Type B pancreatic cell (in vitro differentiated cells): Measurements from ENCODE around the gene EIPR1. TPM values are rescaled to one million over a fixed set of nuclear protein-coding genes. Genes with fewer than 3 reads are reported as not detected.

Experiments
- DNase-seq: peaks from one replicate; pipeline ENCODE4 v3.0.0; 2021; ENCODE audit warnings: mixed read lengths; ENCODE audit not compliant: unreplicated experiment; ENCODE audit errors: extremely low spot score
- H3K27ac Mint-ChIP-seq: 2 replicates; pipeline ENCODE4 v1.8.0; 2021; ENCODE audit warnings: mild to moderate bottlenecking, mixed read lengths
- H3K27me3 Mint-ChIP-seq: 2 replicates; pipeline ENCODE4 v1.8.0; 2021; ENCODE audit warnings: mixed read lengths
- H3K36me3 Mint-ChIP-seq: 2 replicates; pipeline ENCODE4 v1.8.0; 2021; ENCODE audit warnings: mixed read lengths
- H3K4me1 Mint-ChIP-seq: one replicate; pipeline ENCODE4 v1.8.0; 2021; ENCODE audit warnings: mixed read lengths; ENCODE audit not compliant: unreplicated experiment
- H3K4me3 Mint-ChIP-seq: 2 replicates; pipeline ENCODE4 v1.8.0; 2021; ENCODE audit warnings: mild to moderate bottlenecking, mixed read lengths
- H3K9me3 Mint-ChIP-seq: 2 replicates; pipeline ENCODE4 v1.8.0; 2021; ENCODE audit warnings: mixed read lengths
- total RNA-seq: library from RNA; stranded (reverse); gene quantifications from 2 replicates; pipeline ENCODE4 v1.2.1, GENCODE V29; 2021; ENCODE audit warnings: low replicate concordance
- TF ChIP-seq, protein P1 (sequence below): fragments of 200-600 bp; sonication (generic); conservative IDR thresholded peaks from 2 replicates; pipeline ENCODE4 v1.5.0; 2021; ENCODE audit warnings: antibody characterized with exemption, mild to moderate bottlenecking

The EIPR1 gene
- total RNA-seq, 1 donor from 2014 or later, result 24.9 TPM

DNA sequence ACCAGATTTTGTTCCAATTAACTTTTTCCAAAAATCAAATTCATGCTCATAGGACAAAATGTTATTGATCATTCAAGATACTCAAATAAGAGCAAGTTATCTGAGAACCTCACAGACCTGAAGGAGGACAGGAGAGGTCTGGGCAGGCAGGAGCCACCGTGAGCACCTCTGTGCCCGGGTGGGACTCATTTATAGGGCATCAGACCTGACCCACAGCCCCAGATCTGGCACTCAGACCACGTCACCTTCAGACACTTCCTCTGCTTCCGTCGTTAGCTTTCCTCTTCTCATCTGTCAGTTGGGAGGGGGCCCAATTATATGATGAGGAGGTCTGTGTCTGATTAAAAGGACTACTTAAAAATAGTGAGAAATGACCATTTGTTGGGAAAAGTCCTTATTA lies 169.4 kb downstream of the EIPR1 start:
- DNase-seq, result no peak
- Mint-ChIP-seq H3K9me3 (no peaks in the 10 kb centered on the region), H3K27ac (no peak overlapping the region)

DNA sequence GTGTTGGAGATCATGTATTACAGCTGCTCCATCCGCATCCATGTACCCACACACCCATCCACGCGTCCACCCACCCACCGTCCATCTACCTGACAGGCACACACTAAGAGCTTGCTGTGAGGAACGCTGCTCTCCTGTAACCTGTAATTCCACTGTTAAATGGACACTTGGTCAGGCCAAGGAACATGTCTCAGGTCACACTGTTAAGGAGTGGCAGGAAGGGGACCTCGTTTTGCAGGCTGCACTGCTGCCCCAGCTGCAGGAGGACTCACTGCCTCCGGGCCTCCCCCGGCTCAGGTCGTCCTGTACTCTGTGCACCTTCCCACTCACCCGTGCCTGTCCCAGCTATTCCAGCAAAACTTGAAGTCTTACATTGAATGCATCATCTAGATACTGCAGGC lies 170.5 kb downstream of the EIPR1 start:
- Mint-ChIP-seq H3K27me3 (no peaks in the 10 kb centered on the region), H3K4me3 (no peak overlapping the region), H3K27ac (no peak overlapping the region), H3K9me3 (no peaks in the 10 kb centered on the region), H3K4me1 (peaks cover 9% of the 10 kb centered on the region), H3K36me3 (peaks cover 13% of the 10 kb centered on the region)
- TF ChIP-seq, protein P1, sequence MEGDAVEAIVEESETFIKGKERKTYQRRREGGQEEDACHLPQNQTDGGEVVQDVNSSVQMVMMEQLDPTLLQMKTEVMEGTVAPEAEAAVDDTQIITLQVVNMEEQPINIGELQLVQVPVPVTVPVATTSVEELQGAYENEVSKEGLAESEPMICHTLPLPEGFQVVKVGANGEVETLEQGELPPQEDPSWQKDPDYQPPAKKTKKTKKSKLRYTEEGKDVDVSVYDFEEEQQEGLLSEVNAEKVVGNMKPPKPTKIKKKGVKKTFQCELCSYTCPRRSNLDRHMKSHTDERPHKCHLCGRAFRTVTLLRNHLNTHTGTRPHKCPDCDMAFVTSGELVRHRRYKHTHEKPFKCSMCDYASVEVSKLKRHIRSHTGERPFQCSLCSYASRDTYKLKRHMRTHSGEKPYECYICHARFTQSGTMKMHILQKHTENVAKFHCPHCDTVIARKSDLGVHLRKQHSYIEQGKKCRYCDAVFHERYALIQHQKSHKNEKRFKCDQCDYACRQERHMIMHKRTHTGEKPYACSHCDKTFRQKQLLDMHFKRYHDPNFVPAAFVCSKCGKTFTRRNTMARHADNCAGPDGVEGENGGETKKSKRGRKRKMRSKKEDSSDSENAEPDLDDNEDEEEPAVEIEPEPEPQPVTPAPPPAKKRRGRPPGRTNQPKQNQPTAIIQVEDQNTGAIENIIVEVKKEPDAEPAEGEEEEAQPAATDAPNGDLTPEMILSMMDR, result no peak
- DNase-seq, result no peak

More for the DNA sequence above, 169.4 kb downstream of the EIPR1 start:
- Mint-ChIP-seq H3K27me3 (no peaks in the 10 kb centered on the region), H3K36me3 (peaks cover 13% of the 10 kb centered on the region), H3K4me3 (no peak overlapping the region), H3K4me1 (peaks cover 7% of the 10 kb centered on the region)
- TF ChIP-seq, protein P1, result no peak

DNA sequence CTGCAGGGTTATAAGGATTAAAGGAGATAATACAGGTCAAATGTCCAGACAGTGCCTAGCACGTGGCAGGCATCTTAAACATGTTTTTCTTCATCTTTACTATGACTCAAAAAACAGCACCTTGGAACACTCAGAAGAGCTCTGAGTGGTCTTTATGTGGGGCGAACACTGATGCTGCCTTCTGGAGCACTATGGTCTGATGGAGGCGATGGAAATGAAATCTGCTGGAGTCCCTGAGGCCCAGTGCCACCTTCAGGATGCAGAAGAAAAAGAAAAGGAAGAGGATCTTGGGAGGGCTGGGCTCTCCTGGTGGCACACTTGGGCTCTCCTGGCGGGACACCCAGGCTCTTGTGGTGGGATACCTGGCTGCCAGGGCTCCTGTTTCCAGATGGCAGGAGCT lies 171.8 kb downstream of the EIPR1 start:
- Mint-ChIP-seq H3K4me3 (no peak overlapping the region), H3K27ac (no peak overlapping the region), H3K4me1 (peaks cover 13% of the 10 kb centered on the region), H3K36me3 (peaks cover 4% of the 10 kb centered on the region), H3K9me3 (no peaks in the 10 kb centered on the region), H3K27me3 (no peaks in the 10 kb centered on the region)
- DNase-seq, result no peak
- TF ChIP-seq, protein P1, result no peak

DNA sequence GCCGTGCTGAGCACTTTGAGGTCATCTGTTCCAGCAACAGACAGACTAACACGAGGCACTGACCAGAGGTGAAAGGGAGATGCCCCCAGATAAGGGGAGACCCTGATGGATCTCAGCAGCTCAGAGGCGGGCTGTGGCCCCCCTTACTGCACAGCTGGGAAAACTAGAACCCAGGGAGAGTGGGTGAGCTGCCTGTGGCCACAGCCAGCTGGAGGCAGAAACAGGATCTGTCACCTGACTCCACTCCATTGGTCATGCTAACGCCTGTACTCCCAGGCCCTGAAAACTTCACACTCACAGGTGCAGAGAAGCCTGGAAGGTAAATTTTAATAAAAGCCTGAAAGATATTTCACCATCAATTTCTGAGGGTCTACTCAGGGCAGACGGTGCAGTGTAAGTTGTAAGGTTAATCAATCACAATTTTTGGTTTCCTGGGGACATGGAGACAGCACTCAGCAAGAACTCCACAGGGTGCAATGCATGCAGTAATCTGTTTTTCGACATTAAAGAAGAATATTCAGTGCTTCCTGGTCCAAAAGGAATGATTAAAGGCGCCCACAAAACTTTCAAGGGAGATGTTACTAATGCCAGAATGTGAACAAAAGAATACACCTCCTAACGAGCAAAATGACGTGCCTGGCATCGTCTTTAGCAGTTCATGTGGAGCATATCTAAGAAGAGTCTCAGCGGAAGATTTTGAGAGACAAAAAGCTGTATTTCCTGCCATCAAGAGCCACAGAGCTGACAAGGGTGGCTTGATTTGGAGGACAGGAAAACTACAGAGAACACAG lies 173.4 kb downstream of the EIPR1 start:
- no peaks in the 10 kb centered on the region for H3K9me3 Mint-ChIP-seq
- no peak overlapping the region for H3K4me3 Mint-ChIP-seq
- H3K27ac Mint-ChIP-seq, result no peak overlapping the region
- H3K27me3 Mint-ChIP-seq, result no peaks in the 10 kb centered on the region
- H3K36me3 Mint-ChIP-seq, result peaks cover 4% of the 10 kb centered on the region
- TF ChIP-seq, protein P1, result no peak
- DNase-seq, result no peak
- peaks cover 17% of the 10 kb centered on the region for H3K4me1 Mint-ChIP-seq

DNA sequence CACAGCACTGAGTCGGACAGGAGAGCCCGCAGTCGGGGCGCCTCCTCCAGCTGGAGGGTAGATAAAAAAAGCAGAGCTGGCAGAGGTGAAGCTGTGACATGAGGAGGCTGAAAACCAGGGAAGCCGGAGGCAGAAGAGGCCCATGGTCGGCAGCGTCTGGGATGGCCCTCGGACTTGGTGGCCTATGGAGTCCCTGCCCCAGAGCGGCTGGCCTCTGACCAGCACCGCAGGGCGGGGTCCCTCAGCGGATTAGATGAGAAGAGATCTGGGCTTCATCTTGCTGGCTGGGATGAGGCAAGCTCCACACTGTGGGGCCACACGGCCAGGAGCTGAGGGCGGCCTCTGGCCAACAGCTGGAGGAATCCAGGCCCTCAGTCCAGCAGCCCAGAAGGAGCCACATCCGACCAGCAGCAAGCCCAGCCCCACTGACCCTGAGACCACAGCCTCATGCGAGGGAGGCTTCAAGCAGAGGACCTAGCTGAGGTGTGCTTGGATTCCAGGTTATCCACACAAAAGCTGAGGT lies 174.1 kb downstream of the EIPR1 start:
- H3K36me3 Mint-ChIP-seq, result peaks cover 5% of the 10 kb centered on the region
- TF ChIP-seq, protein P1, result no peak
- H3K27ac Mint-ChIP-seq, result no peak overlapping the region
- H3K9me3 Mint-ChIP-seq, result peaks cover under 1% of the 10 kb centered on the region
- H3K4me3 Mint-ChIP-seq, result no peak overlapping the region
- peaks cover 18% of the 10 kb centered on the region for H3K4me1 Mint-ChIP-seq
- no peaks in the 10 kb centered on the region for H3K27me3 Mint-ChIP-seq
- no peak for DNase-seq
